ENCODE measurements around the gene KATNB1.

KATNB1 gene

DNA sequence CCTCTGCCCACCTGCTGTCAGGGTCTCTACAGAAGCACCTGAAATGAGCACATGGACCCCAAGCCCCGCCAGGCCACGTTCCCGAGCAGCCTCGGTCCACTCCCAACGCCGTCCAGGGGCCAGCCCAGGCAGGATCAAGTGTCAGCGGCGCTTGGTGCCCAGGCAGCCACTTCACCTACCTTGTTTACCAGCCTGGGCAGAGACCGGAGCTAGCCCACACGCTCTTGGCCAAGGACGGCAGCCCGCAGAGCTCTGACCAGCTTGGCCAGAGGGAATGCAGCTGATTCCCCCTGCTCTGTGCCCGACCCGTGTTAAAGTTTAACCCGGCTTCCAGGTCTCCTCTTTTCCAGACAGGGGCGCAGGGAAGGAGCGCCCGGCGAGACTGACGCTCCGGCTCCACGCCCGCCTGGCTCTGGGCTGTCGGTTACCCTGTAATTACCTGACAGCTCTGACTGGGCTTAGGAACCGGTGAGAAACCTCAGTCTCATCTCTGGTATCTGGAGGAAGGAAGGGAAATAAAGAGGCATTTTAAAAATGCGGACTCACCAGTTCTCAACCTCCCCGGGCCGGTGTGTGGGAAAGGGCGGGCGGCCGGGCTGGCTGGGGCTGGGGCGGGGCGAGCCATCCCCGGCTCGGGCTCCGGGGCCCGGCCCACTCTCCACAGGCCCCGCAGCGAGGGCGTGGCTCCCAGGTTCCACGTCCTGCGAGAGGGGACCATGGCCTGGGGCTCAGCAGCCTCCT lies 62.1 kb downstream of the KATNB1 start:
- DNase-seq: no peak

- no peak for DNase-seq
Measured at GRCh38 chr16:57798267-57798810, 62.8 kb downstream of the KATNB1 start.

DNA sequence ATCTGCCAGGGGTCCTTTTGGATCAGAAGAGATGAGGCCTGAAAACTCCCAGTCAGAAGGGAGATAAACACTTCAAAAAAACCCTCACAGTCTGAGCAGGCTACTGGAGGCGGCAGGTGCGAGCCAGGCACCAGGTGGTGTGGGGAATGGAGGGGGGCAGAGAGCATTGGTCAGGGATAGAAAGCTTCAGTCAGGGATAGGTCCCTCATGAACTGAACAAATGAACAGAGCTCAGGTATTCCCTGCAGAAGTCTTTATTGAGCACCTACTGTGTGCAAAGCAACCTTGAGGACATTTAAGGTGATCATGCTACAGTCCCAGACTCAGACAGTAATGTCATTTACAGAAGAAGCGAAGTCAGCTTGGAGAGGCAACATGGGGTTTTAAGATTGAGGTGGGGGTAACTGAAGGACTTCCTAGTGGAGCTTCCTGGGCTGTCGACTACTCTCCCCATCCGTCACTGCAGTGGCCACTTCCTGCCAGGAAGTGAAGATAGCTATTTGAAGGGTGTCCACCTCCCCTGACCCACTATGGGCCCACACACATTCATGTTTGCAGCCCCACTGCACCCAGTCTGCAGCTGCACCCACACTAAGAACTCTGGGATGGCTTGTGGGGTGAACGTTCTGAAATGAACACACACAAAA lies 63.5 kb downstream of the KATNB1 start:
- DNase-seq: no peak

DNA sequence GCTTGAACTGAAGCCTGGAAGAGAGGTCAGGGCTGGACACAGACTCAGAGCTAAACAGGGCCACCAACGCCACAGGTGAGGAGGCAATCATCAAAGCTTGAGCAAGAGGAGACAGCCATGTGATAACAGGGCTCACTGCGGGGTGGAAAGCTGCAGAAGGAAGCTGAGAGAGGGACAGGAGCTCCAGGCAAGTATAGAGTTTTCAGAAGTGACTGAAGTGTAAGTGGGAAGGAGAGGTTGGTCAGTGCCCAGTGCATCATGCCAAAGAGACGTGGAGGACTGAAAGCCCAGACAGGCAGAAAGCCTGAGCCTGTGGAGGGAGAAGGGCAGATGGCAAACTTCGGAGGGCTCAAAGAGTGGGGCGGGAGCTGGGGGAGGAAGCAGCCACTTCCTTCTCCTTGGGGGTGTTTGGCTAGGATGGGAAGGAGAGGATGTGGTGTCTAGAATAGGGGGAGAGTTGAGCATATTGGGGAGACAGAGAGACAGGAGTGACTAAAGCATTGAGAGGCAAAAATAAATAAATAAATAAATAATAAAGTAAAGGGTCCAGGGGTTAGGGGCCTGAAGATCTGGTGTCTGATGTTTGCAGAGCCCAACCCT lies 64.1 kb downstream of the KATNB1 start:
- DNase-seq: no peak

- no peak for DNase-seq
Measured at GRCh38 chr16:57800200-57801097, 64.9 kb downstream of the KATNB1 start.

GRCh38 chr16:57801098-57801808 lies 65.7 kb downstream of the KATNB1 start:
- no peak for DNase-seq

GRCh38 chr16:57801809-57802340 lies 66.3 kb downstream of the KATNB1 start:
- DNase-seq: no peak

GRCh38 chr16:57802341-57803133 lies 67.0 kb downstream of the KATNB1 start, which contains the start of gene KIFC3:
Gene KIFC3, minus strand, starts transcription at chr16:57802491. Its CDS starts 4,248 bp downstream, at chr16:57798243.
- no peak for DNase-seq

DNA sequence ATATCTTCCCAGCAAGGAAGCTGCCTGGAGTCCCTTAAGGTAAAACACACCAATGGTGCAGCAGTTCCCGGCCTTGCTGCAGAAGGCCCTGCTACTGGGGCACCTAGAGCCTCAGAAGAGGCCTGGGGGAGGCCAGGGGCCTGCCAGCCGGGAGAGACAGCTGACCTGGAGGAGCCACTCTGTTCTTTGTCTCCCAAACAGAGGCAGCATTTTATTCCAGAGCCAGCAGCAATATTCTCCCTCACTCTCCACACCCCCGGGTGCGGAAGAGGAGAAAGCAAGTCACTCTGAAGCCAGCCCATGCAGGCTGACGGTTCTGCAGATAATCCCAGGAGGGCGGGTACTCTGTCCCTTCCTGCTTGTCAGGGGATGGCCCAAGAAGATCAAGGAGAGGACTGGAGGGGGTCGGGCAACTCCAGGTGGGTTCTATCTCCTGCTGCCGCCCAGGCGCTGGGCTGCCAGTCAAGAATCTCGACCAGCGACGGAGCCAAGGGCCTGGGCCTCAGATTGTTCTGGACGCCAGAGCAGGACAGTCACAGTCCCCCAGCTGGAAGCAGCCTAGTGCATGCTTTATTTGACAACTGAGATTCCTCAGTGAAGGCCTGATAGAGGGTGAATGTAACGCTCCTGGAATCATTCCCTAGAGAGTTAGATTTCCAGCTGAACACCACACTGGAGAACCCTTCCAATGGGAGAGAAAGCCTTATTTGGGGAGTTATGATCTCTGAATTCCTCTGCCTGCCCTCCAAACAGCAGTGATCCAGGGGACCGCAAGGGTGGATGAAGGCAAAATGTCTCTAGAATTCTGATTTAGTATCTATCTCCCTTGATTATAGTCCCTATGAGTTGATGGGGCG lies 67.8 kb downstream of the KATNB1 start:
- DNase-seq: no peak

DNA sequence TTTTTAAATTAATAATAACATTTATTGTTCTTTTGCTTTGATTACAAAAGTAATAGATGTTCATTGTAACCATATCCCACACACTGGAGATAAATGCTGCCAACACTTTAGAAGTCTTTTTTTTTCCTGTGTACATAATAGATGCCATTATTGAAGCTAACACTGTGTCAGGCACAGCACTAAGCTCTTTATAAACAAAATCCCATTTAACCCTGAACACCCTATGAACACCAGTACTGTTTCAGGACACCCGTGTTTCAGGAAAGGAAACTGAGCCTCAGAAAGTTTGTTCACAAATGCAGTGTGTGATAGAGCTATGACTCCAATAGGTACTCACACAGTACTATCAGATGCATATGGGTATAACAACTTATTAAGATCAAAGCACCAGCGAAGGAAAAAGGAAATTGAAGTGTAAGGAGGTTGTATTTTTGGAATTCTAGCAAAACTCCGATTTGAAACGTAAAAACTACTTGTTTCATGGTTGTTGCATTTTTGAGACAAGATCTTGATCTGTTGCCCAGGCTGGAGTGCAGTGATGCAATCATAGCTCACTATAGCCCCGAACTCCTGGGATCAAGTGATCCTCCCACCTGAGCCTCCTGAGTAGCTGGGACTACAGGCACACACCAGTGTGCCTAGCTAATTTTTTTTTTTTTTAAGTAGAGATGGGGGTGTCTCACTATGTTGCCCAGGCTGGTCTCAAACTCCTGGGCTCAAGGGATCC lies 68.7 kb downstream of the KATNB1 start:
- DNase-seq: no peak

DNA sequence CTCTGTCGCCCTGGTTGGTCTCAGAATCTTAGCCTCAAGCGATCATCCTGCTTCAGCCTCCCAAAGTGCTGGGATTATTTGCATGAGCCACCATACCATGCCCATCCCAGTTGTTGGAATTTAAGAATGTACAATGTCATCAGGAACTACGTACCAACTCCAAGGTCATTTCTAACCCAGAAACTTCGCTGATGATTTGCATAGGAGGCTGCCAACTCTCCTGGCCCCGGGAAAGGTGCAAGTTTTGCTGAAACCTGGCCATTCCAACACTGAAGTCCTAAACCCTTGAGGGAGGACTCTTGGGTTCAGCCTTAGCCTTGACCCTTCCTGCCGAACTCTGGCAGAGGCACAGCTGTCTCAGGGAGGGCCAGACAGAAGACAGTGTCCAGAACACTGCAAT lies 69.6 kb downstream of the KATNB1 start:
- DNase-seq: no peak
